Astrocyte (in vitro differentiated cells and primary cell): ENCODE data around the gene ZDHHC11.

Experiments used
- EZH2 ChIP-seq: IDR thresholded peaks from 2 replicates; pipeline ENCODE4 v1.6.1; 2012; ENCODE audit warnings: mild to moderate bottlenecking, low read length, inconsistent platforms; ENCODE audit not compliant: insufficient read depth
- TF ChIP-seq, protein P1 (sequence below): IDR thresholded peaks from 2 replicates; pipeline ENCODE4 v1.5.1; 2011; ENCODE audit warnings: low read depth, mild to moderate bottlenecking, inconsistent platforms, low read length, moderate library complexity; ENCODE audit not compliant: insufficient read depth

- TF ChIP-seq, protein P1, sequence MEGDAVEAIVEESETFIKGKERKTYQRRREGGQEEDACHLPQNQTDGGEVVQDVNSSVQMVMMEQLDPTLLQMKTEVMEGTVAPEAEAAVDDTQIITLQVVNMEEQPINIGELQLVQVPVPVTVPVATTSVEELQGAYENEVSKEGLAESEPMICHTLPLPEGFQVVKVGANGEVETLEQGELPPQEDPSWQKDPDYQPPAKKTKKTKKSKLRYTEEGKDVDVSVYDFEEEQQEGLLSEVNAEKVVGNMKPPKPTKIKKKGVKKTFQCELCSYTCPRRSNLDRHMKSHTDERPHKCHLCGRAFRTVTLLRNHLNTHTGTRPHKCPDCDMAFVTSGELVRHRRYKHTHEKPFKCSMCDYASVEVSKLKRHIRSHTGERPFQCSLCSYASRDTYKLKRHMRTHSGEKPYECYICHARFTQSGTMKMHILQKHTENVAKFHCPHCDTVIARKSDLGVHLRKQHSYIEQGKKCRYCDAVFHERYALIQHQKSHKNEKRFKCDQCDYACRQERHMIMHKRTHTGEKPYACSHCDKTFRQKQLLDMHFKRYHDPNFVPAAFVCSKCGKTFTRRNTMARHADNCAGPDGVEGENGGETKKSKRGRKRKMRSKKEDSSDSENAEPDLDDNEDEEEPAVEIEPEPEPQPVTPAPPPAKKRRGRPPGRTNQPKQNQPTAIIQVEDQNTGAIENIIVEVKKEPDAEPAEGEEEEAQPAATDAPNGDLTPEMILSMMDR = no peak
- TF ChIP-seq EZH2 = no peak
Observed at GRCh38 chr5:852018-852417, 1.2 kb upstream of the ZDHHC11 start.
